Measurements from ENCODE around the gene HNRNPA1L2. TPM values are rescaled to one million over a fixed set of nuclear protein-coding genes. Genes with fewer than 3 reads are reported as not detected.

Gene HNRNPA1L2
- total RNA-seq, 1 experiment from 2014 or later, result 8.5 TPM

DNA sequence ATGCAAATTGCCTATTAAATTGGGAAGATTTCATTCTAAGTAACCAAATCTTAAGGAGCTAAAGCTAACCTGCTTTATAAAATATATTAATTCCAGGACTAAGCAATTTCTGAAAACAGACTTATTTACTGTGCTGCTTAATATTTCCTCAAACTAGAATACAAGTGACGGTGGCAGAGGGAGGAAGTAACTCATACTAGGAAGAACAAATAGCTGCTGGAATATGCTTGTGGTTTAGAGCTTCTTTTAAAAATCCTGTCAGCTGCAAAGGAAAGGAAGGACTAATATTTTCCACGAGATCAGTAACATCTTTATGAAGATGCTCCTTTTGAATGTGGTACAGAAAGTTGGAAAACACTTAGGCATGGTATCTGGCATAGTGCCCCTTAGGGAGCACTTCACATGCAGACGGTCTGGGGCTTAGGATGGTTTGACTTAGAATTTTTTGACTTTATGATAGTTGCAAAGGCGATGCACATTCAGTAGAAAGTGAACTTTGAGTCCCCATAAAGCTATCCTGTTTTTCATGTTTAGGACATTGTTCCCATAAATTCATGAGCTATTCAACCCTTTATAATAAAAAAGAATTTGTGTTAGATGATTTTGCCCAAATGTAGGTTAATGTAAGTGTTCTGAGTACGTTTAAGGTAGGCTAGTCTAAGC is 3.4 kb upstream of the HNRNPA1L2 start:
- POLR2A ChIA-PET, result no interaction called here
- H3K36me3 Mint-ChIP-seq, result peaks cover 12% of the 10 kb centered on the region; the same call in 1 of the 2 replicates

More for the DNA sequence above, 3.4 kb upstream of the HNRNPA1L2 start:
- H3K9me3 Mint-ChIP-seq, result no peaks in the 10 kb centered on the region
- H3K4me1 Mint-ChIP-seq, result peaks cover 8% of the 10 kb centered on the region; the same call in 1 of the 2 replicates
- no peak for DNase-seq (ENCODE audit: low spot score)
- H3K4me3 Mint-ChIP-seq, result no peak overlapping the region
- CTCF ChIA-PET, result interaction anchor here (0.6 to 1.2 kb wide), 3 partner anchors 14 to 42 kb away, joined by 3 to 6 read pairs (median 3); partner anchors contain the start of gene SUGT1
- H3K27me3 Mint-ChIP-seq (ENCODE audit: low read depth), result no peaks in the 10 kb centered on the region
- TF ChIP-seq ZNF423 (CRISPR knock-in tag; IDR thresholded peaks at IDR 0.05), result no peak
- TF ChIP-seq ESRRA (CRISPR knock-in tag; IDR thresholded peaks at IDR 0.05; ENCODE audit: borderline replicate concordance), result no peak
- no peak for TF ChIP-seq TP53 (CRISPR knock-in tag; IDR thresholded peaks at IDR 0.05)
- no peak for TF ChIP-seq OVOL2 (CRISPR knock-in tag; IDR thresholded peaks at IDR 0.05; ENCODE audit: borderline replicate concordance)
- no peak for TF ChIP-seq ZSCAN18 (CRISPR knock-in tag; IDR thresholded peaks at IDR 0.05)
- TF ChIP-seq ZNF281 (CRISPR knock-in tag; IDR thresholded peaks at IDR 0.05), result no peak
- TF ChIP-seq, protein P1, sequence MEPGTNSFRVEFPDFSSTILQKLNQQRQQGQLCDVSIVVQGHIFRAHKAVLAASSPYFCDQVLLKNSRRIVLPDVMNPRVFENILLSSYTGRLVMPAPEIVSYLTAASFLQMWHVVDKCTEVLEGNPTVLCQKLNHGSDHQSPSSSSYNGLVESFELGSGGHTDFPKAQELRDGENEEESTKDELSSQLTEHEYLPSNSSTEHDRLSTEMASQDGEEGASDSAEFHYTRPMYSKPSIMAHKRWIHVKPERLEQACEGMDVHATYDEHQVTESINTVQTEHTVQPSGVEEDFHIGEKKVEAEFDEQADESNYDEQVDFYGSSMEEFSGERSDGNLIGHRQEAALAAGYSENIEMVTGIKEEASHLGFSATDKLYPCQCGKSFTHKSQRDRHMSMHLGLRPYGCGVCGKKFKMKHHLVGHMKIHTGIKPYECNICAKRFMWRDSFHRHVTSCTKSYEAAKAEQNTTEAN (CRISPR knock-in tag; IDR thresholded peaks at IDR 0.05), result no peak
- no peak for TF ChIP-seq ARID4B (CRISPR knock-in tag; IDR thresholded peaks at IDR 0.05; ENCODE audit: borderline replicate concordance)
- TF ChIP-seq, protein P2, sequence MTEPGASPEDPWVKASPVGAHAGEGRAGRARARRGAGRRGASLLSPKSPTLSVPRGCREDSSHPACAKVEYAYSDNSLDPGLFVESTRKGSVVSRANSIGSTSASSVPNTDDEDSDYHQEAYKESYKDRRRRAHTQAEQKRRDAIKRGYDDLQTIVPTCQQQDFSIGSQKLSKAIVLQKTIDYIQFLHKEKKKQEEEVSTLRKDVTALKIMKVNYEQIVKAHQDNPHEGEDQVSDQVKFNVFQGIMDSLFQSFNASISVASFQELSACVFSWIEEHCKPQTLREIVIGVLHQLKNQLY (CRISPR knock-in tag; IDR thresholded peaks at IDR 0.05), result no peak
- no peak for TF ChIP-seq HMGA2 (CRISPR knock-in tag; IDR thresholded peaks at IDR 0.05)
- no peak for TF ChIP-seq NFE2L1 (CRISPR knock-in tag; IDR thresholded peaks at IDR 0.05)
- TF ChIP-seq TCF7 (CRISPR knock-in tag; IDR thresholded peaks at IDR 0.05; ENCODE audit: low read depth), result no peak
- no peak for TF ChIP-seq IRF2 (CRISPR knock-in tag; IDR thresholded peaks at IDR 0.05; ENCODE audit: borderline replicate concordance, low read depth)
- no peak for TF ChIP-seq SOX15 (CRISPR knock-in tag; IDR thresholded peaks at IDR 0.05)
- TF ChIP-seq, protein P3, sequence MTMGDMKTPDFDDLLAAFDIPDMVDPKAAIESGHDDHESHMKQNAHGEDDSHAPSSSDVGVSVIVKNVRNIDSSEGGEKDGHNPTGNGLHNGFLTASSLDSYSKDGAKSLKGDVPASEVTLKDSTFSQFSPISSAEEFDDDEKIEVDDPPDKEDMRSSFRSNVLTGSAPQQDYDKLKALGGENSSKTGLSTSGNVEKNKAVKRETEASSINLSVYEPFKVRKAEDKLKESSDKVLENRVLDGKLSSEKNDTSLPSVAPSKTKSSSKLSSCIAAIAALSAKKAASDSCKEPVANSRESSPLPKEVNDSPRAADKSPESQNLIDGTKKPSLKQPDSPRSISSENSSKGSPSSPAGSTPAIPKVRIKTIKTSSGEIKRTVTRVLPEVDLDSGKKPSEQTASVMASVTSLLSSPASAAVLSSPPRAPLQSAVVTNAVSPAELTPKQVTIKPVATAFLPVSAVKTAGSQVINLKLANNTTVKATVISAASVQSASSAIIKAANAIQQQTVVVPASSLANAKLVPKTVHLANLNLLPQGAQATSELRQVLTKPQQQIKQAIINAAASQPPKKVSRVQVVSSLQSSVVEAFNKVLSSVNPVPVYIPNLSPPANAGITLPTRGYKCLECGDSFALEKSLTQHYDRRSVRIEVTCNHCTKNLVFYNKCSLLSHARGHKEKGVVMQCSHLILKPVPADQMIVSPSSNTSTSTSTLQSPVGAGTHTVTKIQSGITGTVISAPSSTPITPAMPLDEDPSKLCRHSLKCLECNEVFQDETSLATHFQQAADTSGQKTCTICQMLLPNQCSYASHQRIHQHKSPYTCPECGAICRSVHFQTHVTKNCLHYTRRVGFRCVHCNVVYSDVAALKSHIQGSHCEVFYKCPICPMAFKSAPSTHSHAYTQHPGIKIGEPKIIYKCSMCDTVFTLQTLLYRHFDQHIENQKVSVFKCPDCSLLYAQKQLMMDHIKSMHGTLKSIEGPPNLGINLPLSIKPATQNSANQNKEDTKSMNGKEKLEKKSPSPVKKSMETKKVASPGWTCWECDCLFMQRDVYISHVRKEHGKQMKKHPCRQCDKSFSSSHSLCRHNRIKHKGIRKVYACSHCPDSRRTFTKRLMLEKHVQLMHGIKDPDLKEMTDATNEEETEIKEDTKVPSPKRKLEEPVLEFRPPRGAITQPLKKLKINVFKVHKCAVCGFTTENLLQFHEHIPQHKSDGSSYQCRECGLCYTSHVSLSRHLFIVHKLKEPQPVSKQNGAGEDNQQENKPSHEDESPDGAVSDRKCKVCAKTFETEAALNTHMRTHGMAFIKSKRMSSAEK (CRISPR knock-in tag; IDR thresholded peaks at IDR 0.05; ENCODE audit: borderline replicate concordance), result no peak
- ATAC-seq, result no peak
- H3K27ac Mint-ChIP-seq, result no peak overlapping the region

Data from WTC11 (cell line).